Measurements from ENCODE around the gene BNIP5.

Gene BNIP5

DNA sequence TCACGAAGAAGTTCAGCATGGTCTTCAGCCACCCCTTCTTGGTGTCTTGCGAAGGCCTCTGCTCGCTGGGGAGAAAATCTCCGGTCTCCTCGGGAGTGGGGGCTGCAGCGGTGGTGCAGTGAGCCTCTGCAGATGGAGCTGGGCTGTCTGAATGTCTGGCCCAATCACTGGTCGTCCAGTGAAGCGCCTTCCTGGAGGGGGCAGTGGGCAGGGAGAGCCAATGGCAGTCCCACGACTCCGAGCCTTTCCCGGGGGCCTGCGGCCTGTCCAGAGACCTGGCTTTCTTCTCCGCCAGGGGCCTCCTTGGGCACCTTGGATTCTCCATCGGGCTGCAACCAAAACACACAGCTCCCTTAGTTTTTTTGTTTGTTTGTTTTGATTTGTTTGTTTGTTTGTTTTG, 6.3 kb downstream of the BNIP5 start:
- Histone ChIP-seq H3K4me3 (ENCODE audit: low read depth, low read length) (no peak overlapping the region), H3K27ac (no peak overlapping the region), H3K36me3 (replicated peaks) (no peaks in the 10 kb centered on the region), H3K27me3 (replicated peaks) (peaks cover 56% of the 10 kb centered on the region)
- DNase-seq, result no peak
- TF ChIP-seq CTCF (IDR thresholded peaks at IDR 0.05; ENCODE audit: low read depth, low read length, missing control alignments), result no peak
- in situ Hi-C loops (cut with HindIII; ENCODE audit: low pct_ligation_motif_present, low sequenced_read_pairs), result no loop called here

GRCh38 chr6:36329798-36330291, 6.8 kb downstream of the BNIP5 start:
- no peak for TF ChIP-seq CTCF (IDR thresholded peaks at IDR 0.05; ENCODE audit: low read depth, low read length, missing control alignments)
- in situ Hi-C loops (cut with HindIII; ENCODE audit: low pct_ligation_motif_present, low sequenced_read_pairs), result no loop called here
- no peak for DNase-seq
- H3K27me3 ChIP-seq (replicated peaks), result peaks cover 51% of the 10 kb centered on the region
- H3K27ac ChIP-seq, result no peak overlapping the region
- no peaks in the 10 kb centered on the region for H3K36me3 ChIP-seq (replicated peaks)
- no peak overlapping the region for H3K4me3 ChIP-seq (ENCODE audit: low read depth, low read length)

DNA sequence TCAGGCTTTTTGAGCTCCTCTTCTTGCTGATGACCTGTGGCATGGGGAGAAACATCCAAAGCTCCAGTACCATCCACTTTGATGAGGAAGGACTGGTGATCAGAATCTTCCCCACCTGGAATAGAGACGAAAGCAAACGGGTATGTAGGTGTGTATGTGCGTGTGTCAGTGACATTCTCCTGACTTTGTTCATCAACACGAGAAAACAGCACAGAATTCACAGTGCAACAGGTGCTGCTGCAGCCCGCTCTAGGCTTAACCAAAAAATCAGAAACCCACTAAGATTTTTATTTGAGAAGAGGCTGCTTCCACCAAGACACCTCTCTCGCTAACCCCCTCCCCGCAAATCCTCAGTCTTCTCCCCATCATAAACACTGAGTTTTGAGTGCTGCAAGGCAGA, 8.1 kb downstream of the BNIP5 start:
- no peak for DNase-seq
- in situ Hi-C loops (cut with HindIII; ENCODE audit: low pct_ligation_motif_present, low sequenced_read_pairs), result no loop called here
- Histone ChIP-seq H3K36me3 (replicated peaks) (no peaks in the 10 kb centered on the region), H3K27me3 (replicated peaks) (peaks cover 42% of the 10 kb centered on the region), H3K4me3 (ENCODE audit: low read depth, low read length) (no peak overlapping the region), H3K27ac (no peak overlapping the region)
- TF ChIP-seq CTCF (IDR thresholded peaks at IDR 0.05; ENCODE audit: low read depth, low read length, missing control alignments), result no peak

- no peak for TF ChIP-seq CTCF (IDR thresholded peaks at IDR 0.05; ENCODE audit: low read depth, low read length, missing control alignments)
- no peaks in the 10 kb centered on the region for H3K36me3 ChIP-seq (replicated peaks)
- H3K27ac ChIP-seq, result no peak overlapping the region
- no peak overlapping the region for H3K4me3 ChIP-seq (ENCODE audit: low read depth, low read length)
- in situ Hi-C loops (cut with HindIII; ENCODE audit: low pct_ligation_motif_present, low sequenced_read_pairs), result no loop called here
- peaks cover 35% of the 10 kb centered on the region for H3K27me3 ChIP-seq (replicated peaks)
- no peak for DNase-seq
These were observed 8.8 kb downstream of the BNIP5 start for GRCh38 chr6:36327919-36328236.

- no peak for DNase-seq
- in situ Hi-C loops (cut with HindIII; ENCODE audit: low pct_ligation_motif_present, low sequenced_read_pairs), result no loop called here
- no peaks in the 10 kb centered on the region for H3K36me3 ChIP-seq (replicated peaks)
- H3K27me3 ChIP-seq (replicated peaks), result peaks cover 33% of the 10 kb centered on the region
- no peak for TF ChIP-seq CTCF (IDR thresholded peaks at IDR 0.05; ENCODE audit: low read depth, low read length, missing control alignments)
- H3K4me3 ChIP-seq (ENCODE audit: low read depth, low read length), result no peak overlapping the region
- H3K27ac ChIP-seq, result no peak overlapping the region
These were observed 9.3 kb downstream of the BNIP5 start for GRCh38 chr6:36327226-36327918.

Measured in brain microvascular endothelial cell (primary cell).